ENCODE measurements around the gene PEAR1. TPM values are rescaled to one million over a fixed set of nuclear protein-coding genes. Genes with fewer than 3 reads are reported as not detected.

The PEAR1 gene
- total RNA-seq, 1 experiment from 2014 or later = 0.39 TPM

- Mint-ChIP-seq H3K9me3 (peaks cover 0 to 3% of the 10 kb centered on the region in 2 experiments; a peak in 1 of 5 replicates), H3K4me3 (peak overlapping the region; percentile 51 to 74), H3K36me3 (ENCODE audit: insufficient read depth in 1 of 3, low read depth in 3 of 3) (no peaks in the 10 kb centered on the region; a peak in 1 of 7 replicates), H3K27ac (no peak overlapping the region), H3K27me3 (ENCODE audit: low read depth) (peaks cover 86% of the 10 kb centered on the region), H3K4me1 (peaks cover 35 to 50% of the 10 kb centered on the region in 2 experiments)
- TF ChIP-seq CTCF (conservative IDR thresholded peaks at IDR 0.05) = 0 out of 3 replicates have a peak, but pooled peaks have one; percentile 6
- Histone ChIP-seq H2BK12ac (ENCODE audit: insufficient read length, low read depth, low read length) (no peak overlapping the region), H2BK120ac (ENCODE audit: low read depth, low read length, poor library complexity, severe bottlenecking) (no peak overlapping the region), H3K79me1 (ENCODE audit: insufficient read depth, low read depth, low read length, poor library complexity, severe bottlenecking) (no peaks in the 10 kb centered on the region), H2BK20ac (ENCODE audit: low read depth, low read length, poor library complexity, severe bottlenecking) (no peak overlapping the region), H3K9ac (ENCODE audit: extremely low read depth, insufficient read length, low read length) (no peak overlapping the region), H3K23me2 (ENCODE audit: insufficient read length, low read depth, low read length, poor library complexity, severe bottlenecking) (peaks cover 16% of the 10 kb centered on the region), H3K79me2 (ENCODE audit: insufficient read depth, low read length) (no peaks in the 10 kb centered on the region), H3K4ac (ENCODE audit: low read depth, low read length) (no peak overlapping the region), H2BK5ac (ENCODE audit: insufficient read length, low read length) (no peak overlapping the region), H4K20me1 (ENCODE audit: control insufficient read depth, insufficient read depth, insufficient read length) (no peaks in the 10 kb centered on the region), H3K18ac (ENCODE audit: insufficient read length, low read depth, low read length) (no peak overlapping the region), H3K56ac (ENCODE audit: insufficient read length, low read depth, low read length) (no peak overlapping the region), H3K4me2 (ENCODE audit: insufficient read depth, insufficient read length, low read length) (peak overlapping the region; percentile 80), H3K27me3 (ENCODE audit: insufficient read depth, low read length) (peaks cover 43% of the 10 kb centered on the region), H3K23ac (ENCODE audit: insufficient read length, low read depth, low read length) (no peak overlapping the region), H4K8ac (replicated peaks; ENCODE audit: insufficient read length, low read depth, low read length) (no peak overlapping the region), H3K9me3 (ENCODE audit: control insufficient read depth, low read depth, low read length) (no peaks in the 10 kb centered on the region), H4K91ac (ENCODE audit: insufficient read length, low read depth, low read length) (no peak overlapping the region), H2BK15ac (ENCODE audit: low read depth, low read length) (no peak overlapping the region), H3K14ac (ENCODE audit: insufficient read depth, low read length) (no peak overlapping the region), H3K4me1 (ENCODE audit: insufficient read depth, low read length) (no peaks in the 10 kb centered on the region), H2AFZ (ENCODE audit: low read length) (no peak overlapping the region), H2AK5ac (ENCODE audit: insufficient read length, low read length) (no peak overlapping the region), H3T11ph (ENCODE audit: low read length) (no peak overlapping the region), H4K5ac (ENCODE audit: insufficient read length, low read depth, low read length) (no peak overlapping the region), H3K27ac (ENCODE audit: insufficient read length, low read depth, low read length) (no peak overlapping the region)
- WGBS (ENCODE audit: extremely low coverage, insufficient read length, low lambda C conversion rate) = no CpG with 5 or more reads among the region's 4 CpGs
- no peak for DNase-seq
Observed at GRCh38 chr1:156928043-156928602, 34.6 kb downstream of the PEAR1 start.
